ENCODE data around the gene ADCYAP1R1. TPM values are rescaled to one million over a fixed set of nuclear protein-coding genes. Genes with fewer than 3 reads are reported as not detected.

Gene ADCYAP1R1
- polyA plus RNA-seq, 1 donor from 2014 or later = 8.6 TPM

DNA sequence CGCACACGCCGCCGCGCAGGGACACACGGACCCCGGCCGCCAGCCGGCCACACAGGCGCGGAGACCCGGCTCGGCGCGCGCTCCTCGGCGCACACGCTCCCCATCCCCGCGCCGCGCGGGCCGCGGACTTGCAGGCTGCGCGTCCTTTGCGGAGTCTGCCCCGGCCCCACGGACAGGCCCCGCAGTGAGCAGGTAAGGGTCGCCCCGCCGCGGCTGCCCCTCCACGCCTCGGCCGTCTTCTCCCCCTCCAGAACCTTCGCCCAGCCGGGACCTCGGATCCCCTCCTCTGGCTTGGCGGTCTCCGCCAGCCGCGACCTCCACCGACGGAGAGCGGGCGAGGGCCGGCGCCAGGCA lies 356 bp downstream of the ADCYAP1R1 start:
- Histone ChIP-seq H3K9me2 (ENCODE audit: insufficient read depth, low read length) (no peaks in the 10 kb centered on the region), H3K27me3 (ENCODE audit: insufficient read depth, low read depth, low read length) (peaks cover 16% of the 10 kb centered on the region), H3K36me3 (ENCODE audit: insufficient read depth, low read length) (no peaks in the 10 kb centered on the region), H2AFZ (ENCODE audit: low read depth, low read length) (peak overlapping the region; percentile 14), H3F3A (ENCODE audit: insufficient read depth, low read length, poor library complexity, severe bottlenecking) (peaks cover 5% of the 10 kb centered on the region), H3K79me2 (replicated peaks; ENCODE audit: insufficient read depth, low read length) (no peaks in the 10 kb centered on the region), H3K9me3 (ENCODE audit: low read length) (no peaks in the 10 kb centered on the region), H4K20me1 (ENCODE audit: insufficient read depth) (no peaks in the 10 kb centered on the region), H3K4me2 (ENCODE audit: low read length) (peak overlapping the region; percentile 68), H3K9ac (ENCODE audit: low read length) (peak overlapping the region; percentile 74), H3K4me3 (ENCODE audit: low read length) (peak overlapping the region; percentile 95), H3K27ac (ENCODE audit: low read length) (no peak overlapping the region)
- TF ChIP-seq SMC3 (conservative IDR thresholded peaks at IDR 0.05; ENCODE audit: poor library complexity) (peak; percentile 44), EZH2 (IDR thresholded peaks at IDR 0.05; ENCODE audit: borderline replicate concordance, insufficient read depth, low read length, poor library complexity, severe bottlenecking) (no peak), REST (IDR thresholded peaks at IDR 0.05; ENCODE audit: borderline replicate concordance) (no peak), RAD21 (conservative IDR thresholded peaks at IDR 0.05) (peak; percentile 33), TAF1 (IDR thresholded peaks at IDR 0.05; ENCODE audit: low read depth) (no peak), CTCF (IDR thresholded peaks at IDR 0.05; ENCODE audit: poor library complexity, severe bottlenecking) (peak; percentile 13), MXI1 (conservative IDR thresholded peaks at IDR 0.05; ENCODE audit: poor library complexity, severe bottlenecking) (peak; percentile 78)

- Histone ChIP-seq H2AFZ (ENCODE audit: low read depth, low read length) (peak overlapping the region; percentile 14), H3K79me2 (replicated peaks; ENCODE audit: insufficient read depth, low read length) (no peaks in the 10 kb centered on the region), H3K4me2 (ENCODE audit: low read length) (peak overlapping the region; percentile 68), H3K9me2 (ENCODE audit: insufficient read depth, low read length) (no peaks in the 10 kb centered on the region), H3K27ac (ENCODE audit: low read length) (peak overlapping the region; percentile 12), H3K4me3 (ENCODE audit: low read length) (peak overlapping the region; percentile 95), H3F3A (ENCODE audit: insufficient read depth, low read length, poor library complexity, severe bottlenecking) (peaks cover under 1% of the 10 kb centered on the region), H3K36me3 (ENCODE audit: insufficient read depth, low read length) (no peaks in the 10 kb centered on the region), H3K27me3 (ENCODE audit: insufficient read depth, low read depth, low read length) (peaks cover 16% of the 10 kb centered on the region), H4K20me1 (ENCODE audit: insufficient read depth) (no peaks in the 10 kb centered on the region), H3K9me3 (ENCODE audit: low read length) (no peaks in the 10 kb centered on the region), H3K9ac (ENCODE audit: low read length) (peak overlapping the region; percentile 74)
- TF ChIP-seq RAD21 (conservative IDR thresholded peaks at IDR 0.05) = peak; percentile 9
- no peak for TF ChIP-seq TAF1 (IDR thresholded peaks at IDR 0.05; ENCODE audit: low read depth)
- TF ChIP-seq POLR2AphosphoS5 (IDR thresholded peaks at IDR 0.05) = peak; percentile 26
- no peak for TF ChIP-seq MXI1 (conservative IDR thresholded peaks at IDR 0.05; ENCODE audit: poor library complexity, severe bottlenecking)
Observed at GRCh38 chr7:31052841-31053601, 913 bp downstream of the ADCYAP1R1 start.

All from neural cell (in vitro differentiated cells).